ENCODE results near the gene TPRN.

DNA sequence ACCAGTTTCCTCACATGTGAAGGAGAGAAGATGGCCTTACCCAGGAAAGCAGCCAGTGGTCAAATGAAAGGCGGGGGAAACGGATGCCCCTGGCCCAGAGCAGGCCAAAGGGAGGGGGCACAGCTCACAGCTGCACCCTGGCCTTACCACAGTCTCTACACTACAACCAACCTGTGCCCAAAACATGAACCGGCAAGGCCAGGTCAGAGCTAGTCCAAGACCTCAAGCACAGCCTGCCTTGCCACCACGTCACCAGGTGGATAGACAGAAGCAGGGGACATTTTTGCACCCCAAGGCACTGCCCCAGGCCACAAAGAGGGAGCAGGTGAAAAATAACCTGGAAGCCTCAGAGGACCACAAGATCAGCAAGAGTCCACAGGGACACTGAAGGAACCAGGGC lies 57.1 kb downstream of the TPRN start:
- TF ChIP-seq, protein P1, sequence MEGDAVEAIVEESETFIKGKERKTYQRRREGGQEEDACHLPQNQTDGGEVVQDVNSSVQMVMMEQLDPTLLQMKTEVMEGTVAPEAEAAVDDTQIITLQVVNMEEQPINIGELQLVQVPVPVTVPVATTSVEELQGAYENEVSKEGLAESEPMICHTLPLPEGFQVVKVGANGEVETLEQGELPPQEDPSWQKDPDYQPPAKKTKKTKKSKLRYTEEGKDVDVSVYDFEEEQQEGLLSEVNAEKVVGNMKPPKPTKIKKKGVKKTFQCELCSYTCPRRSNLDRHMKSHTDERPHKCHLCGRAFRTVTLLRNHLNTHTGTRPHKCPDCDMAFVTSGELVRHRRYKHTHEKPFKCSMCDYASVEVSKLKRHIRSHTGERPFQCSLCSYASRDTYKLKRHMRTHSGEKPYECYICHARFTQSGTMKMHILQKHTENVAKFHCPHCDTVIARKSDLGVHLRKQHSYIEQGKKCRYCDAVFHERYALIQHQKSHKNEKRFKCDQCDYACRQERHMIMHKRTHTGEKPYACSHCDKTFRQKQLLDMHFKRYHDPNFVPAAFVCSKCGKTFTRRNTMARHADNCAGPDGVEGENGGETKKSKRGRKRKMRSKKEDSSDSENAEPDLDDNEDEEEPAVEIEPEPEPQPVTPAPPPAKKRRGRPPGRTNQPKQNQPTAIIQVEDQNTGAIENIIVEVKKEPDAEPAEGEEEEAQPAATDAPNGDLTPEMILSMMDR (IDR thresholded peaks at IDR 0.05): no peak
- no peak for TF ChIP-seq POLR2A (IDR thresholded peaks at IDR 0.05)

All from body of pancreas (tissue), 4 donors.